Prostate gland (tissue), 2 donors: Measurements from ENCODE around the gene KCNQ5.

Experiments used
- CTCF ChIP-seq, 4 experiments: fragments of 200-600 bp in 2 of 4; fragments of 450-650 bp in 2 of 4; sonication (generic) in 2 of 4; IDR thresholded peaks; 1 replicate in 3 of 4; 2 replicates in 1 of 4; pipeline ENCODE4 v1.5.1; 2016 to 2019; ENCODE audit warnings: antibody characterized with exemption in 4 of 4, mild to moderate bottlenecking in 2 of 4, moderate library complexity in 2 of 4
- POLR2AphosphoS5 ChIP-seq: sonication (generic); formaldehyde crosslinking; IDR thresholded peaks from one replicate; pipeline ENCODE4 v1.6.1; 2017; ENCODE audit warnings: antibody characterized with exemption

- no peak for TF ChIP-seq POLR2AphosphoS5
- no peak for TF ChIP-seq CTCF (IDR thresholded peaks at IDR 0.05)
Observed at GRCh38 chr6:73151732-73152131, 529.9 kb downstream of the KCNQ5 start.
